GM18909 (cell line): ENCODE data around the gene KLC4.

Source experiments
- ATAC-seq: cut with Tn5 transposase; IDR thresholded peaks from one replicate; pipeline ENCODE4 v1.9.1; 2021; ENCODE audit warnings: mild to moderate bottlenecking; ENCODE audit not compliant: unreplicated experiment, poor library complexity

KLC4 gene

GRCh38 chr6:43059168-43060033 lies at the start of gene KLC4, which contains the start of gene MRPL2:
Gene KLC4 (plus strand): TSS chr6:43059631. CDS start chr6:43061336, 1,705 bp downstream.
Gene MRPL2 (minus strand): TSS chr6:43059434. CDS start chr6:43059381, 53 bp downstream.
- ATAC-seq, result peak; percentile 83

DNA sequence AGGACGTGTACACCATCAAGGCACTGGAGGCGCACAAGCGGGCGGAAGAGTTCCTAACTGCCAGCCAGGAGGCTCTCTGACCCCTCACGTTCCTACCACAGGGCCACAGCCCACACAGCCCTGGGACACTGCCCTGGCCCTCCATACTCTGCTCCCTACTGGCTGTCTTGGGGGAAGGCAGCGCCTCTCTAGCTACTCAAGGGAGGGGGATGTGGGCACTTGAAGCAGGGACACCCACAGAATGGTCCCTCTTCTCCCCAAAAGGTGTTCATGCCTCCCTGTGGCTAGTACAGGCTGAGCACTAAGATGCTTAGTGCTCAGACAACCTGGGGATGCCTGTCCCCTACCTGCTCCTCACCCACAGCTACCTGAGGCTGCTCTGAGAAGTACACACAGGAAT lies 48.2 kb upstream of the KLC4 start:
- no peak for ATAC-seq

- ATAC-seq, result no peak
Observed at GRCh38 chr6:43012364-43012763, 47.1 kb upstream of the KLC4 start.

DNA sequence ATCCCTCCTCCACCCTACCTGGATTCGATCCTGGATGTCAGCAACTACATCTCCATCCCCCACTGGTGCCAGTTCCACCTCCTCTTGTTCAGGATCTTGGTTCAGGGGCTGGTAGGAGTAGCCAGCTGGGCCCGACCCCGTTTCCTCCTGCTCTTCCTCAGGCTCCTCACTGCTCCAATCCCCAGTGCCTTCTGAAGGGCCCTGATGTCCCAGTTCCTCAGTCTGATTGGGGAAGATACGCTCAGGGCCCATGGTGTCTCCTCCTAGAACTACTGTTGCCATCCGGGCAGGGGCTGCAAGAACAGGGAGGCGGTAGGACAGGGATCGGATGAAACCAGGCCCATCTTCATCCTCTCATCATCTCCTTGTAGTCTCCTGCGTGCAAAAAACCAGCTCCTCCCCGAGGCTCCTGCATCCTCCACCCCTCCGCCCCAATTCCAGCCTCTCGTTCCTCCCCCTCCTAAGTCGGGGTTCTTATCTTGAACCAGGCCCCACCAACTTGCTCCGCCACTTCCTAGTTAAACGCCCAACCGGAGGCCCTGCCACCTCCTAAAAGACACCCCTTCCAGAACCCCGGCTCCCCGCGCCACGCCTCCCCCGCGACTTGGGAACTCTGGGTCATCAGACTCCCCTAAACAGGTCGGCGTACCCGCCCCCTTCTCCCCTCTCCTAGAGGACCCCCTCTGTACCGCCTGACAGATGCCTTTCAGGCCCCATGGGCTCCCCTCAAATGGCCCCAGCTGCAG lies 46.2 kb upstream of the KLC4 start:
- peak; percentile 4 for ATAC-seq

GRCh38 chr6:43013843-43014433 lies 45.5 kb upstream of the KLC4 start, which contains the start of the genes KLHDC3 and MEA1:
Gene KLHDC3 (plus strand): TSS chr6:43014249. CDS start chr6:43017193, 2,944 bp downstream.
Gene MEA1 (minus strand): TSS chr6:43013946. CDS start chr6:43013813, 133 bp downstream.
- peak; percentile 92 for ATAC-seq

DNA sequence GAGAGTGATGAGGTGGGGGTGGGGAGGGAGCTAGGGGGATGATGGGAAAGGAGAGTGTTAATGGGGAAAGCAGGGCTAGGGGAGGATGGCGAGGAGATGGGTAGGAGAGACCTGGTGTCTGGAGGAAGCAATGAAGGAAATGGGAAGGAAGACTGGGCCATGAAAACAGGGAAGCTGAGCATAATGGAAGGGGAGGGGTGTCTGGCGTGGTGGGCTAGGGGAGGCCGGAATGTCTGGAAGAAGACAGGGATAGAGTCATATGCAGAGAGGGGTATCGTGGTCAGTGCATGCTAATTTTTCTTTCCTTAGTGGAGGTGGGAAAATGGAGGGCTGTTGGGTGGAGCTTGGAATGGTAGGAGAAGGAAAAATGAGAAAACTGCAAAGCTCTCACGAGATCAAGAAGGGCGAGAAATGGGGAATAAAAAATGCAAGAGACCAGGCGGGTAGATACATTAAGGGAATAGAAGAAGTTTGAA lies 45.0 kb upstream of the KLC4 start:
- no peak for ATAC-seq

DNA sequence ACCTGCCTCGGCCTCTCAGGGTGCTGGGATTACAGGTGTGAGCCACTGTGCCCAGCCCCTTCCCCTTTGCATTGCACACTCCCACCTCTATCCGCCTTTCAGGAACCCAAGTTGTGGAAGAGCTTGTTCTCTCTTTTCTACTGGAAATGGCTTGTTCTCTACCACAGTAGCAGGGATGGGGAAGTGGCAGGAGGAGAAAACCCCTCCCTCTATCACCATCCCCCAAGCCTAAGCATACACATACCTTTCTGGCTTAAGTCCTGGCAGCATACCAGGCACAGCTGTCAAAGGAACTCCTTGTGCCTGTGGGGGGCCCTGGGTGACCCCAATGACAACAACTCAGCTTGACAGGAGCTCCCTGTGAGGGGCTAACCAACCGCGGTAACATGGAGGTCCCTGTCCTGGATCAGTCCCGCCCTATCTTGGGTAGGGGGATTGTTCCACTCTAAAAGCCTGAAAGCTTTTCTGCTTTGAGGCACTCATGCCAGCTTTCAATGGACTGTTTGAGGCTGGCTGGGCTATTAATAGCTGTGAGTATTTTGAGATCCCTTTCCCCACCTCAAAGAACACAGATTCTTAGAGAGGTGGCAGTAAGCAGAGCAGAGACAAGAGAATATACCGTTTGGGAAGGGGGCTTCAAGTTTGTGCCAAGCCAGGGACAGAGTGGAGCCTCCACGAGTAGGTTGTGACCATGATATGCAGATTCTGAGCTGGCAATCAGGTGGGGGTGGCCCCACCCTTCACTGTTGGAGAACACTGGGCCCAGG lies 43.1 kb upstream of the KLC4 start:
- ATAC-seq, result no peak

DNA sequence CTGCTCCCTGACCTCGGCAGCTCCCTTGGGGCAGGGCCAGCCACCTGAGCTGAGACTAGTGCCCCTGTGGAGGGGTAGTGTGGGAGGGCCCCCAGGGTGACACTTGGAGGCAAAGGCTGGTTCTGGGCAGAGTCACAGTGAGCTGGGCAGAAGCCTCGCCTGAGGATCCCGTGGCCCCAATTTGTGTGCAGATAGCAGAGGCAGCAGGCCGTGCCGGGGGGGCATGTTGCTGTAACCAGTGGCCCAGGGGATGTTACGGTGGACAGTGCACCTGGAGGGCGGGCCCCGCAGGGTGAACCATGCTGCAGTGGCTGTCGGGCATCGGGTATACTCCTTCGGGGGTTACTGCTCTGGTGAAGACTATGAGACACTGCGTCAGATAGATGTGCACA lies 42.5 kb upstream of the KLC4 start:
- no peak for ATAC-seq

DNA sequence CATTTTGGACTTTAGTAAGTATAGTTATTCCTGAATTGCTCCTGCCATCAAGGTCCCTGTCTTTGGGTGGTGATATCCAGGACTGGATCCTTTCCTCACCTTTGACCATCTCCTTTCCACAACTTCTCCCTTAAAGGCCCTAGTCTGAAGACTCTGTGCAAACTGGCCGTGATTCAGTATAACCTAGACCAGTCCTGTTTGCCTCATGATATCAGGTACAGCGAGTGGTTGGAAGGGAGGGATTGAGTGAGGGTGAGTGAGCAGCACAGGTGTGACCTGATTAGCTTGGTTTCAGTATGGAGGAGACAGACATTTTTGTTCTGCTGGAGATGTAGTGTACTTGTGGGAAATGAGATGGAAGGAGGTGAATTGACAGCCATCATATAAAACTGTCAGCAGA lies 40.3 kb upstream of the KLC4 start:
- ATAC-seq, result no peak

DNA sequence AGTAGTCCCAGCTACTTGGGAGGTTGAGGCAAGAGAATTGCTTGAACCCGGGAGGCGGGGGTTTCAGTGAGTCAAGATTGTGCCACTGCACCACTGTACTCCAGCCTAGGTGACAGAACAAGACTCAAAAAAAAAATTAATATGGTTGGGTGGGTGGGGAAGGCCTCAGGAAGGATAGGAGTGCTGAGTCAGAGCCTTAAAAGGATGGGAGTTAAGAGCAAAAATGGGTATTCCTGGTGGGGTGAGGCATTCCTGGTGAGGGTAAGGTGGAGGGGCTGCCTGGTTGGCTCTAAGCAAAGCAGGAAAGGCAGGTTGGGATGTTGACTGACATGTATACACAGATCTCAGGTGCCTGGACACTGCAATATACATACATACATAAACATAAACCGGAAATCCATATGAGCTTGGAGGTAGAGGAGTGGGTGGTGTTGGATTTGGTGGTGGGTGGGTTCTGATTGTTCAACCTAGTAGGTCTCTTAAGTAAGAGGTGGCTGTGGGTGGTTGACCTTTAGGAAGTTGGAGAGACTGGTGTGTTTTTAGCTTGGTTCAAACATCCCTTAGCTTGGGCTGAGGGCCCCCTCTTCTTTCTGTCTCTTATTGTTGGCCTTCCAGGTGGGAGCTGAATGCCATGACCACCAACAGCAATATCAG lies 39.3 kb upstream of the KLC4 start:
- no peak for ATAC-seq

GRCh38 chr6:43020847-43021246 lies 38.6 kb upstream of the KLC4 start:
- no peak for ATAC-seq

DNA sequence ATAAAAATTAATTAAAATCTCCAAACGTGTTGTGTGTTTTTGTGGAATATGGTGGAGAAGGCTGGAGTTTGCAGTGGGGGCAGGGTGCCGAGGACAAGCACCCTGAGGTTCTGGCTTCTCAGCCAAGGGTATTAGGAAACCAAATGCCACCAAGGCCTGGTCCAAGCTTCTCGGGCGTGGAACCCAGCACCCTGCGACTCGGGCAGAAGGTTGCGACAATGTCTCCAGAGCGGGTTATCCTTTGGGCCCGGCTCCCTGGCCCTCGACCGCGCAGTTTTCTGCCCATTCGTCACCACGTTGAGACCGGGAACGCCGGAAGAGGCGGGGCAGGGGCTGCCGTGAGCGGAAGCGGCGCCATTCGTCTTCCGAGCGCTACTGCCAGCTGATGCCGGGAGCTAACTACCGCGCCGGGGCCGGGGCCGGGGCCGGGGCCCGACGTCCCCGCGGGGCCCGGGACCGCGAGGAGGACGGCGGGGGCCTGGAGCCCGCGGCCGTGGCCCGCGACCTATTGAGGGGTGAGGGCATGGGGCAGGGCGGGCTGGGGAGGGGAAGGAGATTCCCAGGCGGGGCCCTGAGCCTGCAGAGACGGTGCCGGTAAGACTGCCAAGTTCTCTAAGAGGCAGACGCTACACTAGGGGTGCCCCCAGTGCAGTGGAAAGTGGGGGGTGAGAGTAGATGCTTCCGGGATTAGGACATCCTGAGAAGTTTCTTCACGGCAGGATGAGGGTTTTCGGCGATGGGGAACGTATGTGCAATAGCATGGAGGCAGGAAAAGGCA lies 38.0 kb upstream of the KLC4 start, which contains the start of gene RRP36:
Gene RRP36 (plus strand): TSS at position 354 of the 778 bp plus-strand sequence. CDS start 32 bp downstream, at position 386.
- ATAC-seq, result peak; percentile 82

- no peak for ATAC-seq
Observed at GRCh38 chr6:43024436-43024835, 35.0 kb upstream of the KLC4 start.

- ATAC-seq, result no peak
Observed at GRCh38 chr6:43026365-43026764, 33.1 kb upstream of the KLC4 start.

DNA sequence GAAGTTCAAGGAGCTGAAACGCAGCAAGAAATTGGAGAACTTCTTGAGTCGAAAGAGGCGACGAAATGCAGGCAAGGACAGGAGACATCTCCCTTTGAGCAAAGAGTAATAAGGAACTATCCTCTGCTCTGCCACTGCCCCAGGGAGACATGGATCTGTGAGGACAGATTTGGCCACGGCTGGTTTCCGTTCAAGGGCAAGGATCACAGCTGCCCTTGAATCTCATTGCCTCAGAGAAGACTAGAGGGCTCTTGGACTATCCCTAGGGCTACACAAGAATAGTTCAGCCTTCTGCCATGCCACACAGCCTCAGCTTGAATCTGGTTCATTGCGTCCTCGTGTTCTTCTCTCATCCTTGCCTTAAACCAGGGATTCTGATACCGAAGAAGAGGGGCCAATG lies 30.3 kb upstream of the KLC4 start:
- ATAC-seq, result no peak

DNA sequence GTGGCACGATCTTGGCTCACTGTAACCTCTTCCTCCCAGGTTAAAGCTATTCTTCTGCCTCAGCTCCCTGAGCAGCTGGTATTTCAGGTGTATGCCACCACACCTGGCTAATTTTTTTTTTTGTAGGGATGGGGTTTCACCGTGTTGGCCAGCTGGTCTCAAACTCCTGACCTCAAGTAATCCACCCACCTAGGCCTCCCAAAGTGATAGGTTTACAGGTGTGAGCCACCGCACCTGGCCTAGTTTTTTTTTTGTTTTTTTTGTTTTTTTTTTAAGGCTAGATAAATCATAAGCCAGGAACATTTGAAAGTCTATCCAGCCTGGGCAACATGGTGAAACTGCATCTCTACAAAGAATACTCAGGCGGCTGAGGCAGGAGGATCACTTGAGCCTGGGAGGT lies 27.1 kb upstream of the KLC4 start:
- no peak for ATAC-seq

DNA sequence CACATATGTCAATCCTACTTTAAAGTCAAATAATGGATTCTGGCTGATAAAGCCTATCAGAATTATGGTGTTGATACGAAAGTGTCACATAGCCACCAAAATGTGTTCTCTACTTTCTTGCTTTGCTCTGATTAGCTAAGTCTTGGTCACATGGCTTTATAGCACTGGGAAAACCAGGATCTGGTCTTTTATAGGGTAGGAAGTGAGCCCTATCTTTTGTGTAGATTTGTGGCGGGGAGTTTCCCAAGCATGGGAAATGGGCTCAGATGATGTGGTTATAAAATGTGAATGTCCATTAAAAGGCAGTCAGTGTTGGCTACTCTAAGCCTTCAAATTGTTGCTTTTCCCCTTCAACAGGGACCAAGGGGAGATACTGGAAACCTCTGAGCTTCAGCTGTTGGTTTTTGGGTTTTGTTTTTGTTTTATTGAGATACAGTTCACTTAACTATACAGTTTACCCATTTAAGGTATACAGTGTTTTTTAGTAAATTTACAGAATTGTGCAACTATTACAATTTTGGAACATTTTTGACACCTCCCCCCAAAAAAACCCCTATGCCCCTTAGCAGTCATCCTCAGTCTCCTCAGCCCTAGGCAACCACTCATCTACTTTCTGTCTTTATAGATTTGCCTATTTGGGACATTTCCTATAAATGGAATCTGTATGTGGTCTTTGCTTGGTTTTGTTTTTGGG lies 25.8 kb upstream of the KLC4 start:
- no peak for ATAC-seq

- ATAC-seq, result no peak
Observed at GRCh38 chr6:43034190-43034525, 25.3 kb upstream of the KLC4 start.
